SU-DHL-6 (cell line): Measurements from ENCODE around the gene PDGFC.

Experiments used
- H2AFZ ChIP-seq: fragments of 200-600 bp; sonication (generic); 2 replicates; pipeline ENCODE4 v1.6.1; 2014; ENCODE audit warnings: low read depth, mild to moderate bottlenecking, moderate library complexity, mixed read lengths, antibody characterized with exemption, low read length; ENCODE audit not compliant: severe bottlenecking
- H3F3A ChIP-seq: fragments of 200-600 bp; shearing (Covaris generic); 2 replicates; pipeline ENCODE4 v1.6.0; 2016; ENCODE audit warnings: antibody characterized with exemption, mild to moderate bottlenecking; ENCODE audit not compliant: insufficient read depth
- H3K27ac ChIP-seq: fragments of 200-600 bp; sonication (generic); 2 replicates; pipeline ENCODE4 v1.5.1; 2016; ENCODE audit warnings: low read depth, mild to moderate bottlenecking, low read length, moderate library complexity, mixed read lengths
- H3K27me3 ChIP-seq: fragments of 200-600 bp; sonication (generic), shearing (Covaris generic); 2 replicates; pipeline ENCODE4 v1.6.0; 2014; ENCODE audit warnings: mild to moderate bottlenecking, low read length
- H3K36me3 ChIP-seq: fragments of 200-600 bp; sonication (generic); 2 replicates; pipeline ENCODE4 v1.6.1; 2014; ENCODE audit warnings: mild to moderate bottlenecking, low read length, mixed read lengths
- H3K4me2 ChIP-seq: fragments of 300-600, 200-600 bp; shearing (Covaris generic), sonication (generic); 2 replicates; pipeline ENCODE4 v1.6.0; 2014; ENCODE audit warnings: low read length, low read depth, mild to moderate bottlenecking; ENCODE audit not compliant: poor library complexity, severe bottlenecking
- H3K4me3 ChIP-seq: fragments of 200-600 bp; sonication (generic); 2 replicates; pipeline ENCODE4 v1.5.1; 2014; ENCODE audit warnings: antibody characterized with exemption, low read length, mild to moderate bottlenecking, mixed read lengths; ENCODE audit not compliant: insufficient read depth, poor library complexity, severe bottlenecking
- H3K79me2 ChIP-seq: fragments of 200-600 bp; sonication (generic); 2 replicates; pipeline ENCODE4 v1.6.1; 2014; ENCODE audit warnings: mild to moderate bottlenecking, low read length, moderate library complexity; ENCODE audit not compliant: insufficient read depth
- H3K9ac ChIP-seq: fragments of 200-600 bp; sonication (generic); 2 replicates; pipeline ENCODE4 v1.7.0; 2014; ENCODE audit warnings: mild to moderate bottlenecking, low read length
- H3K9me2 ChIP-seq: fragments of 200-600 bp; sonication (generic); replicated peaks from 2 replicates; pipeline ENCODE4 v1.6.1; 2014; ENCODE audit warnings: low read length; ENCODE audit not compliant: insufficient read depth
- H3K9me3 ChIP-seq: fragments of 200-600 bp; sonication (generic); 2 replicates; pipeline ENCODE4 v1.6.1; 2014; ENCODE audit warnings: low read length, mixed read lengths; ENCODE audit not compliant: insufficient read depth
- H4K20me1 ChIP-seq: fragments of 200-600 bp; sonication (generic); 2 replicates; pipeline ENCODE4 v1.6.1; 2014; ENCODE audit warnings: low read depth, mild to moderate bottlenecking, antibody characterized with exemption, low read length, moderate library complexity, mixed read lengths
- CTCF ChIP-seq: fragments of 200-600 bp; sonication (generic); IDR thresholded peaks from one replicate; pipeline ENCODE4 v1.5.1; 2017; ENCODE audit warnings: antibody characterized with exemption, mild to moderate bottlenecking, low read length, moderate library complexity; ENCODE audit not compliant: insufficient read depth, poor library complexity, severe bottlenecking
- EZH2phosphoT487 ChIP-seq: fragments of 200-600 bp; sonication (generic), shearing (Covaris generic); conservative IDR thresholded peaks from 2 replicates; pipeline ENCODE4 v1.6.1; 2018; ENCODE audit warnings: mild to moderate bottlenecking, antibody characterized with exemption, low read length, moderate library complexity, mixed read lengths

The PDGFC gene

DNA sequence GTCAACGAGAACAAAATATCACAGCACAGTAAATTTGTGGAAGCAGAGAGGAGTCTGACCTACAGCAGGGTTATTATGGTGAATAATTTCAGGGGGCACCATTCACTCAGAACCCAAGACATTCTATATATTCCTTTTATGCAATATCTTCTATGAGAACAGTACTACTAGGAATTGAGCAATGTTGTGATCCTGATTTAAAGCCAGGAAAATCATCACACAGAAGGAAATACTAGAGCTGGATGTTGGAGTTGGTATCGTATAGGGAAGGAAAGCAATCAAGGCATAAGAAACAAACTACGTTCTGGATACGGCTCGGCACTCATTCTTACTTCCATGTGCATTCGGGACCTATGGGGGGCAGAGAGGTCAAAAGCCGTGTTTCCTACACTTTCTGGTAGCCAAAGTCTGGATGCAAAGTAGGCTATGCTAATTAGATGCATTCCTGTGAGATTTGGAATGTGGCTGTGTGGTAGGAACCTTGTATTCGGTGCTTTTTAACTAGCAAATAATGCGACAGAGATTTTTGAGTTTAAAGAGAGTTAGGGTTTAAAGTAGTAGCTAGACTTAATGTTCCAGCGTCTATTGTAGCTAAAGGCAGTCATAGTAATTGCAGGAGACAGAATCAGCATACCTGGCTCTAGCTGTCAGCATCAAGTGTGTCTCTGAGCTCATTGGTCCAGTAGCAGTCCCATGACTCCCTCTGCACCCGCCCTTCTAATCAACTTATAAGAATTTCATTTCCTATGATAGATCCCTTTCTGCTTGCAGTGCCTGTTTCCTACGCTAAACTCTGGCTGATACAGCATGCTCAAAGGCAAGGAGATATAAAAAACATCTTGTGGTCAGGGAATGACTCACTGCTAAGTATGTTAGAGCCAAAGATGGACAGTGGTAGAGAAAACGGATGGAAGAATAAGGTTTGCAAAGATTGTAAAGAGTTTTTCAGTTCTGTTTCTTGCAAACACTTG is 43.3 kb upstream of the PDGFC start:
- Histone ChIP-seq H3K9me3 (no peaks in the 10 kb centered on the region), H3K4me3 (no peak overlapping the region), H3K9ac (no peak overlapping the region), H3K36me3 (no peaks in the 10 kb centered on the region), H3F3A (no peaks in the 10 kb centered on the region), H3K27ac (no peak overlapping the region), H2AFZ (no peak overlapping the region), H3K9me2 (no peaks in the 10 kb centered on the region), H3K27me3 (no peaks in the 10 kb centered on the region), H4K20me1 (no peaks in the 10 kb centered on the region), H3K4me2 (no peak overlapping the region), H3K79me2 (no peaks in the 10 kb centered on the region)
- TF ChIP-seq EZH2phosphoT487 (no peak), CTCF (no peak)

DNA sequence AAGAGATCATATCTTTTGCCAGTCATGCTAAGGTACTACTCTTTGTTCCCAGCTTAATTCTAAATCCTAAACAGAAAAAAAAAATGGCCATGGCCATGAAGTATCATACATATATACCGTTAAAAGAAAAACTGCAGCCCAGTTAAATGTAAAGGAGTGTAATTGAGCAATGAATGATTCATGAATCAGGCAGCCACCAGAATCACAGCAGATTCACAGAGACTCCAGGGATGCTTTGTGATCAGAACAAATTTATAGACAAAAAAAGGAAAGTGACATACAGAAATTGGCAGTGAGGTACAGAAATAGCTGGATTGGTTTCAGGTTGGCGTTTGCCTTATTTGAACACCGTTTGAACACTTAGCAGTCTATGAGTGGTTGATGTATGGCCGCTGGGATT is 42.1 kb upstream of the PDGFC start:
- Histone ChIP-seq H3K9me3 (no peaks in the 10 kb centered on the region), H3K27me3 (no peaks in the 10 kb centered on the region), H3K9me2 (no peaks in the 10 kb centered on the region), H4K20me1 (no peaks in the 10 kb centered on the region), H2AFZ (no peak overlapping the region), H3K4me2 (no peak overlapping the region), H3F3A (no peaks in the 10 kb centered on the region), H3K9ac (no peak overlapping the region), H3K36me3 (no peaks in the 10 kb centered on the region), H3K79me2 (no peaks in the 10 kb centered on the region), H3K4me3 (no peak overlapping the region), H3K27ac (no peak overlapping the region)
- no peak for TF ChIP-seq CTCF
- no peak for TF ChIP-seq EZH2phosphoT487

- Histone ChIP-seq H3K79me2 (no peaks in the 10 kb centered on the region), H3K9ac (no peak overlapping the region), H3K36me3 (no peaks in the 10 kb centered on the region), H3K27ac (no peak overlapping the region), H3K4me2 (no peak overlapping the region), H3F3A (no peaks in the 10 kb centered on the region), H3K9me3 (no peaks in the 10 kb centered on the region), H3K27me3 (no peaks in the 10 kb centered on the region), H2AFZ (no peak overlapping the region), H3K4me3 (no peak overlapping the region), H3K9me2 (no peaks in the 10 kb centered on the region), H4K20me1 (no peaks in the 10 kb centered on the region)
- TF ChIP-seq CTCF, result no peak
- TF ChIP-seq EZH2phosphoT487, result no peak
These were observed 41.2 kb upstream of the PDGFC start for GRCh38 chr4:157012781-157013180.
